ENCODE results near the gene MAD2L2.
A peak's percentile ranks its signal among the peaks of the same experiment; 100 is the strongest.

MAD2L2 gene

DNA sequence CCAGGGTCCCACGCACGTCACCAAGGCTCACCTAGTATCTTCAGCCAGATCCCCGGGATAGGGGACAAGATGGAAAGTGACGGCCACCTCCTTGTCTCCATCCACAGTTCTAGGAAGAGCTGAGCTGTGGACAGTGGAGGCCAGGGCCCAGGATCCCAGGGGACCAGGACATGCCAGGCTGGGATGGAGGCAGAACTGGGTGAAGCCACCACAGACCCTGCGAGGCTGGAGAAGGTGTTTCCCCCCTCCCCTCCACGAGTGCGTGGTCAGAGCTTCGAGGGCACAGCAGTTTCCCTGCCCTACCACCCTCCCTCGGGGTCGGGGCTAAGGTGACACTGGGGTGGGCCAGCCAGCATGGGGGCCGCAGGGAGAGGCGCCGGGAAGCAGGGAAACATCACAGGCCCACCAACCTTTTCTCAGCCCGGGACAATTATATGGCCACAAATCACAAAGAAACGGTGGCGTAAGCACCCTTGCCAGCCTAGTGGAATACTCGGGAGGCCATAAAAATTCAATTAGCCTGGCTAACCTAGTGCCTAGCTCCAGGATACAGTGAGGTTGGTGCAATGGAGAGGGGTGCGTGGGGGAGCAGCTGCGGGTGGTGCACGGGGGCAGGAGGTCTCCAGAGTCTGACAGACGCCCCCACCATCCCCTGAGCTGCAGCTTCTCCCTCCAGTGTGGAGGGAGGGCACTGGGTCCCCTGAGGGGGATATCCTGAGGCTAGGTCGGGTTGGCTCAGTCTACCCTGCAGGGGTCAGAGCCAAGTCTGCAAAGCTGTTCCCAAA lies 23.9 kb upstream of the MAD2L2 start:
- DNase-seq, result no peak

DNA sequence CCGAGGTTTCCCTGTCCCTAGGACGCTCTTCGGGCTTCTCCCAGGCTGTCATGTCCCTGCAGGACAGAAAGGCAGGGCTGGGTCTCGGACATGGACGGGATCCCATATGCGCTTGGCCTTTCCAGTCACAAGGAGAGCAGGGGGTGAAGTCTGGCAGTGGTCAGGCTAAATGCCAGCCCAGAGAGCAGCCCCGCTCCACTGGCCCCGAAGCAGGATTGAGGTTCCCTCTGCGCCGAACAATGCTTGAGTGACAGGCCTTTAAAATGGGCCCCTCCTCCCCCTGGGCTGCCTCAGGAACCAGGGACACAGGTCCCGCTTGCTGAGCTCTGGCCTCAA lies 23.2 kb upstream of the MAD2L2 start:
- no peak for DNase-seq

DNA sequence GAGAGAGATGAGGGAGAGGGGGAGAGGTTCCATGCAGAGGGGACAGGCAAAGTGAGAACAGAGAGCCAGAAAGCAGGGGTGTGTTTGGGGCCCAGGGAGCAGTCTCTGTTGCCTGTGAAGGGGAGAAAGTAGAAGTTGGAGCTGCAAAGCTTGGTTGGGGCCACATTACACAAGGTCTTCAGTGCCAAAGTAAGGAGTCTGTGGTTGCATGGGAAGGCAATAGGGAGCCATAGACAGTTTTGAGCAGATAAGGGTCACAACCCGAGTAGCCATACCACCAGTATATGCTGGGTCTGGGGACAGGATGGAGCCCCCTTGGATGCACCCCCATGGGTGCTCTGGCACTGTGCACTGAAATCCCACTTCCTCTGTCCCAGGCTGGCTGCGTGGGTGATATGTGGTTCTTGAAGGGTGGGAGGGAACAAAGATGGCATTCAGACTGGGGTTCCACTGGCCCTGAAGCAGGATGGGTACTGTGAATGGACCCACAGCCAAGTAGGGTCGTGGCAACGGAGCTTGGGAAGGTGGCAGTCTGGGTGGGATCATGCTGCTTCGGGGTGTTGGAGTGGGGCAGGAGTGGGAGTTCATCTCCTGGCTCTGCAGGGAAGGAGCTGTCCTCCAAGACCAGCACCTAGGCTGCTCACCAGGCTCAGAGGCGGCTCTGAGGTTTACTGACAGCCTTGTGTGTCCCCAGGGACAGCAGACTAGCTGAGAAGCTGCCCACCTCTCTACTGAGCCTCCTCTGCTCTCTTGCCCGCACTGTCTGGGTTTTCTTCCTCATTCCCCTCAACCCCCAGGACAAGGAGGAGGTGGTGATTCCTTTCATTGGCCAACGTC lies 22.6 kb upstream of the MAD2L2 start:
- no peak for DNase-seq

DNA sequence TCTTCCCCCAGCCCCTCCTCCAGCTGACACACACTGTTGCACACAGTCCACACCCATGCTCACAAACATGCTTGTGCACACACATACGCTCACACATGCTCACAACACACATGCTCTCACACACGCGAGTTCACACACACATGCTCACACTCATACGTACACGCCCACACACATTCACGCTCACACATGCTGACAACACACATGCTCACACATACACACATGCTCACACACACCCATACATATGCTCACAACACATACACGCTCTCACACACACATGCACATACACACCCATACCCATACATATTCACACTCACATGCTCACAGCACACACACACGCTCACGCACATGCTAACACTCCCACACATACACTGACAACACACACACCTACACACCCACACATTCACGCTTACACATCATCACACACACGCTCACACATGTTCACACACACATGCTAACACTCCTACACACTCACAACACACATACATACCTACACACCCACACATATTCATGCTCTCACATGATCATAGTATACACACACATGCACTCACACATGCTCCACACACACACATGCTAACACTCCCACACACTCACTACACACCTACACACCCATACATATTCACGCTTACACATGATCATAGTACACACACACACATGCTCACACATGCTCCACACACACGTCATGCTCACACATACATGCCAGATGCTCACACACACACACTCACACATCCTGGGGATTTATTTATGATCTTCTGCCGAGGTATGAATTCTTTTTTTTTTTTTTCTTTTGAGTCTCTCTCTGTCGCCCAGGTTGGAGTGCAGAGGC lies 21.2 kb upstream of the MAD2L2 start:
- DNase-seq, result no peak

DNA sequence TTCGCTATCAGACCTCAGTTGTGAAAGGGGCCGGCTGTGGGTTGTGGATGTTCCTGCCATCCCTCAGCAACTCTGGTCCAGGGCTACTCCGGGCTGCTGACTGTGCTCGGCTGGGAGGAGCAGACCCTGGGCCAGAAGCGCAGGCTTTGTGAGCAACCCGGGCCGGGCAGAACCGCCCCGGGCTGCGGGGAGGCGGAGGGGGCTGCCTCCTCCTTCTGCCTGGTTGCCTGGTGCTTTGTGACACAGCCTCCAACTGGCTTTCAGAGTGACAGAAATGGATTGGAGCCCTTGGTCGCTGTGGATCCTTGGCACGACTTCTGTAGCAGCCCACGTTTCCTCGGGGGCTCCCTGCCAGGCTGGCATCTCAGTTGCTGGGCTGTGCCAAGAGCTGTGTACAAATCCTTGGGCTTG lies 20.6 kb upstream of the MAD2L2 start:
- no peak for DNase-seq

DNA sequence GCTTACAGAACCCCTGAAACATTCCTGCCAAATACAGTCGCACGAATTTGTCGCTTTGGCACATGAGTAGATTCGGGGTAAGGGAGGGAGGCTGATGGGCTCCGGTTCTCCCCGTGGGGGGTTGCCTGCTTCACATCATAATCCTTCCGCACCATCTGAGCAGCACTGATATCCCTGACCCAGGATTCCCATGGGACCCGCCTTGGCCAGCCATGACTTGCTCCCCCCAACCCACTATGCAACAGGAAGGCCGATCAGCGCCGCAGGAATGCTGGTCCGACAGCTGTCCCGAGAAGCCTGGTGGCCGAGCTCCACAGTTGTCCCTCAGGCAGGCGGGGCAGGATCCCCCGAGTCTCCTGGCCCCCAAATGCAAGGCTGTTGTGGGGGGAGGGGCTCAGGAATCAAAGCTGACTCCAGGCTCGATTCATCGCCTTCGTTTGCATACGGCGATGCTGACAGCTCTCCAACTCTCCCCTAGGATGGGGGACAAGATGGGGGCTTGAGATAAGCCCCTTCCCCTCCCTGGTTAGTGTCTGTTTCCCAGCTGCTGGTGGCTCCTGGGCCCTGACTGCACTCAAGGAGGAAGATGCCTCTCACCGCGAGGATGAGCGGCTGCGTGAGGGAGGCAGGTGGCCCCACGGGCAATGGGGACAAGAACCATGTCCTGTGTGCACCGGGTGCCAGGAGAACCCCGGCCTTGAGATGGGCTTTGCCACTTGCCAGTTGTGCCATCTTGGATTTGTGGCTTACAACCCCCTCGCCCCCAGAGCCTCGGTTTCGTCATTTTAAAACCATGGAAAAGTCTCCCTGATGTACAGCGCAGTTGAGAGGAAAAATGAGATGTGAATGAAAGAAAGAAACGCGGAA lies 19.9 kb upstream of the MAD2L2 start:
- DNase-seq, result no peak

DNA sequence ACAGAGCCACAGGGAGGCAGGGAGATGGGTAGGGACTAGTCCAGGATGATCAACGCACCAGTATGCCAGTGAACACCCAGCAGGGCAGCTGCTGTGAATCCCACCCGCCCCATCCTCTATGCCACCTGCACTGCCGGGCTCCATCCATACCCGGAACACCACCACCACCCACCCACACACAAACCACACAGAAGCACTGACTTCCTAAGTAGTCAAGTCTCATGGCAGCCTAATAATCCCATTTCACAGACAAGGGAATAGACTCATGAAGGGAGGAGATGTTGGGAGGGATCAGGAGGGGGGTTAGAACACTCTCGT lies 16.9 kb upstream of the MAD2L2 start:
- no peak for DNase-seq

DNA sequence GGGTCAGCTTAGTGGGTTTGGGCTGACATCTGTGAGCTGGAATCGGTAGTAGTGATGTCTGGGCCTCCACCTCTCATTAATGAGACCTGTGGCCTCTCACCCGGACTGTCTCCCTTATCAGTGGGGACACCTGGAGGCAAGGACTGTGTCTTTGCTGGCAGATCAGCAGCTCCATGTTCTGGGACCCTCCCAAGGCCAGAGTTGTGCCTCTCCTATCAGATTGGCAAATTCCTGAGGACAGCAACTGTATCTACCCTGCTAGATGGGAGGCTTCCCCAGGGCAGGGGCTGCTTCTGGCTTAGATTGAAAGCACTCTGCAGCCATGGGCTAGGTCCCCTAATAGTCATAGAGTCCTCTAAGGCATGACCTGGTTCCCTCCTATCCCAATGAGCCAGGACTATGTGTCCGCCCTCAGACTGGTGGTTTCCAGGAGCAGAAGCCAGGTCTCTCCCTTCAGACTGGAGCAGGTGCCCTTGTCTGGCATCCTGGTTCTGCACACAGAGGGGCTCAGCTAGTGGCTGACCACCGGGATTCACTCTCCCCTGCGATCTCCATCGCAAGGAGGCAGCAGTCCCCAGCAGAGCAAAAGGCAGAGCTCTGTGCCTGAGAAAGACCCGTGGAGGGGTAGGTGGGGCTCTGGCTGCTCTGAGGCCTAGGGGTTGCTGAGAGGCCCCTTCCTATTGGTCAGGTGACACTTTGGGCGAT lies 16.4 kb upstream of the MAD2L2 start:
- no peak for DNase-seq

DNA sequence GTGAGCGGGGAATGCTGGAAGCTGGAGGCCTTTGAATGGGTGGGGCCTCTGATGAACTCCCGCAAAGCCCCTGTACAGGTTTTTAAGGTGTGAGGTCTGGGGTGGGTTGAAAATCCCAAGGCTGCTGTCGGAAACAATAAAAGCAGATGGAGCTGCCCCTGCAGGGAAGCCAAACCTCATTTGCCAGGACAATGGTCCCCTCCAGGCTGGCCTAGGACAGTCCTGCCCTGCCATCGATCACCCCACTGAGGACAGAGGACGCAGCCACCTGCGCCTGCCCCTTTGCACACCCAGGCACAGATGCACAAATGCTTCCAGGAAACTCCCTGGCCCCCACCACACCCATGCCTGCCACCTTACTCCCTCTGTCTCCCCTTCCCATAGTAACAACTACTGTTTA lies 14.9 kb upstream of the MAD2L2 start:
- no peak for DNase-seq

DNA sequence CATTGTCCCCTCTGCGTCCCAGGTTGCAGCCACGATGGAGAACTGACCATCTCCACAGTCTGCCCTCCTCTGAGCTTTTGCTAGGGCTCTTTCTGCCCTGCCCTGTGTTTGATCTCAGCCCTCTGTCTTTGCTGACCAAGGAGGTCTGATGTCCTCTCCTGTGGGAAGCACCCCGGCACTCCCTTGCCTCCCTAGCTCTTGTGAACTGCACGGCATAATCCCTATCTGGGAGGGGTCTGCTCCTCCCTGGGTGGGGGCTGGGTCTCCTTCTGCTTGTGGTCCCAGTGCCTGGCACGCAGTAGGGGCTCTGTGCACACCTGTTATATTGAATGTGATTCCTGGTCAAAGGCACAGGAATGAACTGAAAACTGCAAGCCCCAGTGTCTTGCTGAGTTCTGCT lies 13.0 kb upstream of the MAD2L2 start:
- DNase-seq, result no peak

DNA sequence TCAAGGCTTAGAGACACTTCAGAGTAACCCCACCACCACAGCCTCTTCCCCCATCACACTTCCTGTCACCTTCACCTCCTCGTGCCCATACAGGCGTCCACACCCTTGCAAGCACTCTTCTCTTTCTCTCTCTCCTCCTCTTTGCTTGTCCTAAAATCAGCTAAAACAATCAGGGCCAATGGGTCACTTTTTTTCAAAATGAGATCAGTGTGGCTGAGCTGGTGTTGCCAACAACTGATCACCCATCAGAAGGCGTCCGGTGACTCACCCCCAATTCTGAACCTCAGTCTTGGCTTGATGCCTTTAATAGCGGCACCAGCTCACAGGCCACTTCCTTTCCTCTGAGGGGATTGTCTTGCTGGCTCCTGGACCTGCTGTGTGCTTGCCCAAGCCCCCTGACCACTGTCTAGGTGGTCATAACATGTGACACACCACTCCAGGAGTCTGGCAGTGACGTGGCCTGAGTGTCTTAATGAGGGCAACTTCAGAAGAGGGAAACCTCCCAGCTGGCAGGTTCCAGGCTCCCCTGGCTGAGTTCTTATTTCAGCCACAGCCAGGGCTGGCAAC lies 12.2 kb upstream of the MAD2L2 start:
- DNase-seq, result peak; percentile 80

DNA sequence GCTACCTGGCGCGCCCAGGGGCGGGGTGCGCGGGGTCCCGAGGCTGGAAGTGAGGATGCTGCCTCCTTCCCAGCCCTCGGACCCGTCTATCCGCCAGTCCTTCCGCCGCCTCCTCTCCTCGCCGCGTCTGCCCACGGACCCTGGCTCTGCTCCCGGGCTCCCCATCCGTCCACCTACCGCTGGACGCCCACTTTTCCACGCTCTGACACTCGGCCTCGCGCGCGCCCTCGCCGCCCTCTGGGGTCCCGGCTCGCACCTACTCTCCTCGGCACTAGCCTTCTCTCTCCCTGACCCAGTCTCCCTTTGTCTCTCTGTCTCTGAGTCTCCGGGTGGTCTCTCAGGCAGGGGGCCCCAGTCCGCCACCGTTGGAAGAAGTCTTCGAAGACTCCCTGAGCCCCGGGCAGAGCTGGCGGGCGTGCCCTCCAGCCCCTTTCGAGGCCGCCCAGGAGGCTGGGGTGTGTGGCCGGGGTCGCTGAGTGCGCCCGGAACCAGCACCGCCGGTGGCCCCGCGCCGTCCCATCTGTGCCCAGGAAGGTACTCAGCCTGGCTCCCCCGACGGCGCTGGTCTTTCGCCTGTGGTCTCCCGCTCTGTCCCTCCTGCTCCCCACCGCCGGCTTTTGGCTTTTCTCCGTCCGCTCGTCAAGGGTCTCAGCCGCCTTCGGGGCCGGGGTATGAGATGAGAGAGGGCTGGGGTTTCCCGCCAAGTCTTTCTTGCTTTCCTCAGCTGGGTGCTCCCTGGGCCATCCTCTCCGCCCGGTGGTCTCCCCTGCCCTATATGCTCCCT lies 11.2 kb upstream of the MAD2L2 start:
- DNase-seq, result no peak

DNA sequence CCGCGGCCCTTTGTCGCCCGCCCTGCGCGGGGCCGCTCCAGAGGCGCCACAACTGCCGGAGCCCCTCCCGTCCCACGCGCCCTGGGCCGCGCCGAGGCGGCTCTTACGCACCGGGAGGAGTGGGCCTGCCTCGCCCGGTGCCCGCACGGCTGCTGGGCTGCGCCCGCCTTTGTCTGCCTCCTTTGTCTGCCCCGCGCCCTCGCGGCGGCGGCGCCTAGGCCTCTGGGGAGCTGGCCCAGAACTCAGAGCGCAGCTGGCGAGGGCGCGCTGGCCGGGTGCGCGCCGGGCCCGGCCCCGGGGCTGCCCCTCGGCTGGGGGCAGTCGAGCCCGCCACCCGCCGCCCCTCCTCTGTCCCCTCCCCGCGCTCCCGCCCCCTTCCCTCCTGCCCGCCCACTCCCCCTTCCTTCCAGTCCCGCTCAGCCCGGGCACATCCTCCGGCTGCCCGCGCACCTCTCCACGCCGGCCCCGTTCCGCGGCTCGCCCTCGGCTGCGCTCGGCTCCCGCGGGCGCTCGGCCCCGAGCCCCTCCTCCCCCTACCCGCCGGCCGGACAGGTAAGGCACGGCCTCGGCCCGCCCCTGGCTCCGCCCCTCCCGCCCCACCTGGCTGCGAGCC lies 10.5 kb upstream of the MAD2L2 start, which contains the start of gene DRAXIN:
Gene DRAXIN, plus strand, starts transcription at position 409 of the 613 bp plus-strand sequence. CDS start 14,549 bp downstream, outside the sequence.
- no peak for DNase-seq

DNA sequence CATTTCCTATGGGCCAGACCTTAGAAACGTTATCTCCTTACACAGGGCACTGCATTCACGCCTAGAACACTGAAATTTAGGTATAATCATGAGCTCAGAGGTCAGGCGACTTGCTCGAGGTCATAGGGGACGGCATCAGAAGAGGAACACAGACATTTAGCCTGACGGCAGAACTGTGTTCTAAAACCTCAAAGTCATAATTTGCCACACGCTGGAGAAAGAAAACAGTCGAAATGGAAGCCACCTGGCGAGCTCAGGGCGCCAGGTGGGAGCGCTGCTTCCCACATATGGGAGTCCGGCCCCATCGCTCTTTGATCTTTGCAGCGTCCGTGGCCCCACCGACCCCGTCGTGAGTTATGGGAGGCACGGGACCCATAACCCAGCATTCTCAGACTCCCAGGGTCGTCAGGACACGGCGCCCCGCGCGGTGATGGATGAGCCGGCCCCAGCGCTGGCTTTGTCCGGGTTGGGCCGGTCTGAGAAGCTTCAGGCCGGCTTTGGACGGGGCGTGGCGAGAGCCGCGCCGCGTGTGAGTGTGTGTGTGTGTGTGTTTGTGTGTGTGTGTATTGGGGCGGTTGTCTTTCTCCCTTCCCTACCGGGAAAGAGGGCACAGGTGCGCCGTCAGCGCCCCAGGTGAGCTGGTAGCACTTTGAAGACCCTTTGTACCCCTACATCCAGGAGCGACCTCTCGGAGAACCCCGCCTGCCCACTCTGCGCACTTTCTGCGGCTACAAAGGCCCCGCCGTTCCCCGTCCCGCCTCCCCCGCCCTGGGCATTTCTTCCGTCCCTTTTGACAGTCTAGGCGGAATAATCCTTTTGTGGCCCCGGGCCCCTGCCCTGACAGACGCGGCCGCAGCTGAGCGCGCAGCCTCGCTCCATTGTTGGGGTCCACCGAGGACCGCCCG lies 9.7 kb upstream of the MAD2L2 start:
- DNase-seq, result peak; percentile 36

DNA sequence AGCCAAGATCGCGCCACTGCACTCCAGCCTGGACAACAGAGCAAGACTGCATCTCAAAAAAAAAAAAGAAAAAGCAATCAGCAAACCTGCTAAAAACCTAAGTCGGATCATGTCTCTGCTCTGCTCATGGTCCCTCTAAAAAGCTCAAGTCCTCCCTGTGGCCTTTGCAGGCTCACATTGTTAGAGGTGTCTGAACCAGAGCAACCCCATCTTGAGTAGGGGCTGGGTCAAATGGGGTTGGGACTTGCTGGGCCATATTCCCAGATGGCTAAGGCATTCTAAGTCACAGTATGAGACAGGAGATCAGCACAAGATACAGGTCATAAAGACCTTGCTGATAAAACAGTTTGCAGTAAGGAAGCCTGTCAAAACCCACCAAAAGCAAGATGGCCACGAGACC lies 7.6 kb upstream of the MAD2L2 start:
- DNase-seq, result no peak

DNA sequence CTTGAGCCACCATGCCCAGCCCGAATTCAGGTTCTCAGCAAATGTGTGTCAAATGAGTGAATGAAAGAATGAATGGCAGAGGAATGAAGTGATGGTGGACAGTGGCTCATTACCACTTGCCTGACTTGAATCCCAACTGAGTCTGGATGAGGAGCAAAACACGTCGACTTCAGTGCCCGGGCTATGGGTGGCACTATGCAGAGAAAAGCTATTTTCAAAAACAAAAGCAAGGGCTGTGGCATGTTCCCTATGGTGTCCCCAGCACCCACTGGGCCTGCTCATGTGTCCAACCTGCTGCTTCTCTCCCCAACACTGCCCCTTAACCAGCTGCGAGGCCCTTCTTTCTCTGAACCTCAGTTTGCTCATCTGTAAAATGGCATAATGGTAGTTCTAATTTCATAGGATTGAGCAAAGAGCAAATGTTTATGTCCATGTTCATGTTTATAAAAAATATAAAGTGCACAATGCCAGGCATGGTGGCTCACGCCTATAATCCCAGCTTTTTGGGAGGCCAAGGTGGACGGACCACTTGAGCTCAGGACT lies 4.3 kb upstream of the MAD2L2 start:
- no peak for DNase-seq

DNA sequence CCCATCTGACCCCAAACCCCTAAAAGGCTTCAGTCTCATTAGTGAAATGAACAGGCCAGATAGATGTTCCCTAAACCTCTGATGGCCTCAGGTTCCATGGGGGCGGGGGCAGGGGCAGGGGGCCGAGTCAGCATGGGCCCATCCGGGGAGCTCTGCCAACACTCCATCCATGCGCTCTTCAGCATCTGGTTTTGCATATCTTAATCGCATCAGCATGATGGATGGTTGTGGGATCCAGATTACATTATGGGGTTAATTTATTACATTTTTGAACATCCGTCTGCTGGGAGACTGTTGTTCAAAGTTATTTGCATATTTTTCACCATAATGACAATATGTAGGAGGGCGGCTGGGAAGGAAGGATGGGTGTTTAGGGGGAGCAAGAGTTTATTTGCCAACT lies 3.1 kb upstream of the MAD2L2 start:
- no peak for DNase-seq

DNA sequence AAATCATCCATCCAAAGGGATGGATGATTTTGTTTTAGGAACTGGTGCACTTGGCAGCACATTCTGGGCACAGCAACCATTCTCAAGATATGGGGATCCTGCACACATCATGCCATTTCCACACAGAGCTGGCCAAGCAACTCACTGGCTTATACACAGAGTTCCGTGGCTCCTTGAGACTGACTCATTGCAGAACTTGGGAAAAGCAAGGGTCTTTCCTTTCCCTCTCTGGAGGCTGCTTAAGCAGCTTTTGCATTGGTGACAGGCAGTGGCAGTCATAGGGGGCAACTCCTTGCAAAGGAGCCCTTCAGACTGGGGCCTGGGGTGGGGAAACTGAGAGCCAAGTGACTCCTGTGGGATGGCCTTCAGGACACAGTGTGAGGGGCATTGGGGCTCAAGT lies 1.9 kb upstream of the MAD2L2 start:
- no peak for DNase-seq

DNA sequence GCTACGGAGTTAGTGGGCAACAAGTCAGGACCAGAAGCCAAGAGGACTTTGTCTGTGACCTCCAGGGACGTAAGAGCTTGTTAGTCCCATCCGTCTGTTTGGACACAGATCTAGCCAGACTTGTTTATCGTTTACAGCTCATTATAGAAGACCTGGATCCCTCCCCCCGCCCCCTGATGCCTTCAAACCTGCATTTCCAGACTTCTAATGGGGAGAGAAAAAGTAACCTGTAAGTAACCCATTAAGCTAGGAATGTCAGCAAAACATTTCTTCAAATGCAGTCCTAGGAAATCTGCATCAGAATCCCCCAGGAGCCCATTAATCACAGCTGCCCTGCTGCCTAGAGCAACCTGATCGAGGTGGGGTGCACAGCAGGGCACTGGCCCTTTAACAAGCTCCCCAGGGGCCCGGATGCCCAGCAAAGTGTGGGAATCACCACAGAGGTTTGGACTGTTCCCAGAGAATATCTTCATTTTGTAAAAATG lies 1.4 kb upstream of the MAD2L2 start:
- DNase-seq, result no peak

Measured in inflammatory macrophage treated with lipopolysaccharide for 4 hours (primary cell).